Activated CD4-positive, alpha-beta memory T cell treated with anti-CD3 and anti-CD28 coated beads, Interleukin-2, amount 10 ng/mL, durations not matched to agents 7 days and 5 days (primary cell): ENCODE measurements around the gene MRGPRG. TPM values are rescaled to one million over a fixed set of nuclear protein-coding genes. Genes with fewer than 3 reads are reported as not detected.
"Not testable (repeated sequence)": the region's sequence is repeated elsewhere in the genome, so short reads cannot be mapped to it uniquely, and the experiment has no call there.

Experiments
- CTCF ChIA-PET: fragments of 350-600 bp; sonication (Branson Sonifier 250); formaldehyde crosslinking; loops from one replicate; lab custom pipeline; 2021; ENCODE audit warnings: antibody characterized with exemption, inconsistent platforms; lab: Charles Lee
- POLR2A ChIA-PET: fragments of 350-600 bp; sonication (Branson Sonifier 250); formaldehyde crosslinking; loops from one replicate; lab custom pipeline; 2021; ENCODE audit warnings: antibody characterized with exemption; lab: Charles Lee
- DNase-seq: peaks from one replicate; pipeline ENCODE4 v3.0.0-alpha.2; 2020
- H3K27ac Mint-ChIP-seq: one replicate; pipeline ENCODE4 v1.8.0; 2021; ENCODE audit warnings: mild to moderate bottlenecking, mixed read lengths
- H3K27me3 Mint-ChIP-seq: one replicate; pipeline ENCODE4 v1.8.0; 2021; ENCODE audit warnings: mixed read lengths
- H3K36me3 Mint-ChIP-seq: one replicate; pipeline ENCODE4 v1.8.0; 2021; ENCODE audit warnings: low read depth, mixed read lengths
- H3K4me1 Mint-ChIP-seq: one replicate; pipeline ENCODE4 v1.8.0; 2021; ENCODE audit warnings: mixed read lengths
- H3K4me3 Mint-ChIP-seq: one replicate; pipeline ENCODE4 v1.8.0; 2021; ENCODE audit warnings: mild to moderate bottlenecking, mixed read lengths
- H3K9me3 Mint-ChIP-seq: one replicate; pipeline ENCODE4 v1.8.0; 2021; ENCODE audit warnings: mixed read lengths
- total RNA-seq, 2 experiments: library from RNA; stranded (reverse); gene quantifications; one replicate each; pipeline ENCODE4 v1.2.3, GENCODE V29; 2021

MRGPRG gene
- total RNA-seq, 2 experiments from 2014 or later, result not detected

GRCh38 chr11:3176487-3176886 is 42.1 kb downstream of the MRGPRG start:
- H3K36me3 Mint-ChIP-seq, result no peaks in the 10 kb centered on the region

GRCh38 chr11:3175194-3175593 is 43.4 kb downstream of the MRGPRG start:
- ChIA-PET CTCF (no interaction called here), POLR2A (no interaction called here)
- Mint-ChIP-seq H3K4me3 (no peak overlapping the region), H3K4me1 (no peaks in the 10 kb centered on the region), H3K27ac (no peak overlapping the region), H3K36me3 (no peaks in the 10 kb centered on the region), H3K27me3 (peaks cover 11% of the 10 kb centered on the region), H3K9me3 (peaks cover 15% of the 10 kb centered on the region)
- DNase-seq, result no peak

More at GRCh38 chr11:3176487-3176886, 42.1 kb downstream of the MRGPRG start:
- POLR2A ChIA-PET, result no interaction called here
- H3K27ac Mint-ChIP-seq, result no peak overlapping the region
- peaks cover 11% of the 10 kb centered on the region for H3K27me3 Mint-ChIP-seq
- no peaks in the 10 kb centered on the region for H3K4me1 Mint-ChIP-seq
- peaks cover 15% of the 10 kb centered on the region for H3K9me3 Mint-ChIP-seq
- no peak for DNase-seq
- CTCF ChIA-PET, result no interaction called here
- H3K4me3 Mint-ChIP-seq, result no peak overlapping the region

GRCh38 chr11:3174387-3174786 is 44.2 kb downstream of the MRGPRG start:
- Mint-ChIP-seq H3K4me3 (no peak overlapping the region), H3K27ac (no peak overlapping the region), H3K27me3 (peaks cover 17% of the 10 kb centered on the region), H3K4me1 (peaks cover 4% of the 10 kb centered on the region), H3K36me3 (no peaks in the 10 kb centered on the region), H3K9me3 (peaks cover 15% of the 10 kb centered on the region)
- no peak for DNase-seq
- ChIA-PET CTCF (no interaction called here), POLR2A (no interaction called here)

GRCh38 chr11:3173795-3174194 is 44.8 kb downstream of the MRGPRG start:
- Mint-ChIP-seq H3K9me3 (peaks cover 15% of the 10 kb centered on the region), H3K27me3 (peaks cover 22% of the 10 kb centered on the region), H3K36me3 (no peaks in the 10 kb centered on the region), H3K27ac (no peak overlapping the region), H3K4me3 (no peak overlapping the region), H3K4me1 (peaks cover 6% of the 10 kb centered on the region)
- ChIA-PET POLR2A (no interaction called here), CTCF (no interaction called here)
- no peak for DNase-seq

- H3K27ac Mint-ChIP-seq, result no peak overlapping the region
Observed at GRCh38 chr11:3171931-3172560, 46.6 kb downstream of the MRGPRG start.

GRCh38 chr11:3170756-3171650 is 47.6 kb downstream of the MRGPRG start:
- no peak for DNase-seq
- Mint-ChIP-seq H3K36me3 (no peaks in the 10 kb centered on the region), H3K4me1 (peaks cover 6% of the 10 kb centered on the region), H3K4me3 (no peak overlapping the region), H3K27ac (no peak overlapping the region), H3K27me3 (peaks cover 27% of the 10 kb centered on the region), H3K9me3 (peaks cover 7% of the 10 kb centered on the region)
- ChIA-PET POLR2A (no interaction called here), CTCF (no interaction called here)

More at GRCh38 chr11:3171931-3172560, 46.6 kb downstream of the MRGPRG start:
- peaks cover 6% of the 10 kb centered on the region for H3K4me1 Mint-ChIP-seq
- CTCF ChIA-PET, result no interaction called here
- POLR2A ChIA-PET, result no interaction called here
- peaks cover 15% of the 10 kb centered on the region for H3K9me3 Mint-ChIP-seq
- no peak for DNase-seq
- H3K27me3 Mint-ChIP-seq, result peaks cover 22% of the 10 kb centered on the region
- H3K4me3 Mint-ChIP-seq, result no peak overlapping the region
- H3K36me3 Mint-ChIP-seq, result no peaks in the 10 kb centered on the region

- ChIA-PET CTCF (no interaction called here), POLR2A (no interaction called here)
- H3K27me3 Mint-ChIP-seq, result peaks cover 29% of the 10 kb centered on the region
- no peaks in the 10 kb centered on the region for H3K9me3 Mint-ChIP-seq
- peaks cover 10% of the 10 kb centered on the region for H3K4me1 Mint-ChIP-seq
- no peaks in the 10 kb centered on the region for H3K36me3 Mint-ChIP-seq
- no peak overlapping the region for H3K4me3 Mint-ChIP-seq
- no peak for DNase-seq
- no peak overlapping the region for H3K27ac Mint-ChIP-seq
Observed at GRCh38 chr11:3170044-3170755, 48.4 kb downstream of the MRGPRG start.

- H3K4me1 Mint-ChIP-seq, result peaks cover 10% of the 10 kb centered on the region
- CTCF ChIA-PET, result no interaction called here
- H3K36me3 Mint-ChIP-seq, result no peaks in the 10 kb centered on the region
- no peak for DNase-seq
- POLR2A ChIA-PET, result no interaction called here
- peaks cover 29% of the 10 kb centered on the region for H3K27me3 Mint-ChIP-seq
- no peaks in the 10 kb centered on the region for H3K9me3 Mint-ChIP-seq
- H3K27ac Mint-ChIP-seq, result no peak overlapping the region
- no peak overlapping the region for H3K4me3 Mint-ChIP-seq
Observed at GRCh38 chr11:3169255-3170043, 49.2 kb downstream of the MRGPRG start.

- DNase-seq, H3K4me3 Mint-ChIP-seq, POLR2A ChIA-PET, H3K36me3 Mint-ChIP-seq, CTCF ChIA-PET, H3K9me3 Mint-ChIP-seq, H3K27ac Mint-ChIP-seq: not testable (repeated sequence)
- peaks cover 11% of the 10 kb centered on the region for H3K4me1 Mint-ChIP-seq
- peaks cover 31% of the 10 kb centered on the region for H3K27me3 Mint-ChIP-seq
Observed at GRCh38 chr11:3168742-3169254, 49.8 kb downstream of the MRGPRG start.

Other genes with a start within 250 kb of the MRGPRG start
- gene NAP1L4, start 226.5 kb downstream of the MRGPRG start, total RNA-seq, result 100 to 1,000 TPM; 299 to 314 TPM
- gene CARS1, start 161.4 kb downstream of the MRGPRG start, total RNA-seq, result 100 to 1,000 TPM; 106 to 121 TPM
- 1 to 10 TPM; 1.6 to 1.7 TPM for gene OSBPL5, start 53.5 kb downstream of the MRGPRG start, total RNA-seq
- not detected for gene MRGPRE, start 13.6 kb upstream of the MRGPRG start, total RNA-seq
- gene ZNF195, start 160.3 kb upstream of the MRGPRG start, total RNA-seq, result 10 to 100 TPM; 30.5 to 33.5 TPM